Activated naive CD4-positive, alpha-beta T cell treated with anti-CD3 and anti-CD28 coated beads for 36 hours (primary cell): Measurements from ENCODE around the gene WBP4. TPM values are rescaled to one million over a fixed set of nuclear protein-coding genes. Genes with fewer than 3 reads are reported as not detected.
"Not testable (repeated sequence)": the region's sequence is repeated elsewhere in the genome, so short reads cannot be mapped to it uniquely, and the experiment has no call there.

Experiments
- CTCF ChIA-PET: fragments of 350-600 bp; sonication (Branson Sonifier 250); formaldehyde crosslinking; loops from one replicate; lab custom pipeline; 2021; ENCODE audit warnings: antibody characterized with exemption; lab: Charles Lee
- DNase-seq: peaks from one replicate; pipeline ENCODE4 v3.0.0-alpha.2; 2020
- H3K27ac Mint-ChIP-seq: one replicate; pipeline ENCODE4 v1.8.0; 2021; ENCODE audit warnings: mild to moderate bottlenecking, mixed read lengths
- H3K27me3 Mint-ChIP-seq: one replicate; pipeline ENCODE4 v1.8.0; 2021; ENCODE audit warnings: low read depth, mixed read lengths
- H3K36me3 Mint-ChIP-seq: one replicate; pipeline ENCODE4 v1.8.0; 2021; ENCODE audit warnings: low read depth, mixed read lengths
- H3K4me1 Mint-ChIP-seq: one replicate; pipeline ENCODE4 v1.8.0; 2021; ENCODE audit warnings: low read depth, mixed read lengths
- H3K4me3 Mint-ChIP-seq: one replicate; pipeline ENCODE4 v1.8.0; 2021; ENCODE audit warnings: mild to moderate bottlenecking, moderate library complexity, mixed read lengths
- H3K9me3 Mint-ChIP-seq: one replicate; pipeline ENCODE4 v1.8.0; 2021; ENCODE audit warnings: mixed read lengths
- intact Hi-C: fragments of 100-400 bp; cut with micrococcal nuclease; formaldehyde crosslinking; loops from one replicate; pipeline ENCODE4 v1.15.1; 2023
- total RNA-seq, 2 experiments: library from RNA; stranded (reverse); gene quantifications; one replicate each; pipeline ENCODE4 v1.2.3, GENCODE V29; 2021

WBP4 gene
- total RNA-seq, 2 experiments from 2014 or later, result 8.1 to 8.2 TPM

GRCh38 chr13:41026788-41027187, 34.5 kb upstream of the WBP4 start:
- CTCF ChIA-PET, result interaction anchor here (0.7 kb wide), 1 partner anchor 22 kb away, joined by 3 read pairs; no protein-coding TSS in a partner anchor
- intact Hi-C loops, result no loop called here
- peaks cover 26% of the 10 kb centered on the region for H3K4me1 Mint-ChIP-seq

GRCh38 chr13:41028051-41028450, 33.3 kb upstream of the WBP4 start:
- intact Hi-C loops, result no loop called here

More at GRCh38 chr13:41026788-41027187, 34.5 kb upstream of the WBP4 start:
- Mint-ChIP-seq H3K9me3 (no peaks in the 10 kb centered on the region), H3K36me3 (no peaks in the 10 kb centered on the region), H3K27me3 (no peaks in the 10 kb centered on the region), H3K4me3 (no peak overlapping the region), H3K27ac (no peak overlapping the region)
- DNase-seq, result no peak

GRCh38 chr13:41029629-41030028, 31.7 kb upstream of the WBP4 start:
- no peaks in the 10 kb centered on the region for H3K36me3 Mint-ChIP-seq
- no peaks in the 10 kb centered on the region for H3K27me3 Mint-ChIP-seq
- peak; percentile 56 for DNase-seq
- no peak overlapping the region for H3K27ac Mint-ChIP-seq
- peaks cover 26% of the 10 kb centered on the region for H3K4me1 Mint-ChIP-seq
- intact Hi-C loops, result loop anchor here (1.0 kb wide), 1 partner anchor 347 kb away; no protein-coding TSS in a partner anchor
- no peaks in the 10 kb centered on the region for H3K9me3 Mint-ChIP-seq
- no peak overlapping the region for H3K4me3 Mint-ChIP-seq
- CTCF ChIA-PET, result interaction anchor here (0.6 to 3.9 kb wide), 5 partner anchors 10 to 509 kb away, joined by 3 to 17 read pairs (median 3); partner anchors contain the start of gene ELF1

More at GRCh38 chr13:41028051-41028450, 33.3 kb upstream of the WBP4 start:
- peaks cover 26% of the 10 kb centered on the region for H3K4me1 Mint-ChIP-seq
- no peaks in the 10 kb centered on the region for H3K36me3 Mint-ChIP-seq
- H3K9me3 Mint-ChIP-seq, result no peaks in the 10 kb centered on the region
- DNase-seq, result no peak
- no peak overlapping the region for H3K4me3 Mint-ChIP-seq
- CTCF ChIA-PET, result interaction anchor here (1.0 to 3.9 kb wide), 2 partner anchors 8 to 26 kb away, joined by 3 to 17 read pairs; partner anchors contain the start of gene ELF1
- no peak overlapping the region for H3K27ac Mint-ChIP-seq
- H3K27me3 Mint-ChIP-seq, result no peaks in the 10 kb centered on the region

- no peaks in the 10 kb centered on the region for H3K27me3 Mint-ChIP-seq
- no peak for DNase-seq
- H3K9me3 Mint-ChIP-seq, result no peaks in the 10 kb centered on the region
- H3K27ac Mint-ChIP-seq, result no peak overlapping the region
- no peaks in the 10 kb centered on the region for H3K36me3 Mint-ChIP-seq
- intact Hi-C loops, result no loop called here
- H3K4me1 Mint-ChIP-seq, result peaks cover 24% of the 10 kb centered on the region
- H3K4me3 Mint-ChIP-seq, result no peak overlapping the region
- CTCF ChIA-PET, result interaction anchor here (1.4 kb wide), 1 partner anchor 21 kb away, joined by 7 read pairs; no protein-coding TSS in a partner anchor
Observed at GRCh38 chr13:41032691-41033376, 28.5 kb upstream of the WBP4 start.

DNA sequence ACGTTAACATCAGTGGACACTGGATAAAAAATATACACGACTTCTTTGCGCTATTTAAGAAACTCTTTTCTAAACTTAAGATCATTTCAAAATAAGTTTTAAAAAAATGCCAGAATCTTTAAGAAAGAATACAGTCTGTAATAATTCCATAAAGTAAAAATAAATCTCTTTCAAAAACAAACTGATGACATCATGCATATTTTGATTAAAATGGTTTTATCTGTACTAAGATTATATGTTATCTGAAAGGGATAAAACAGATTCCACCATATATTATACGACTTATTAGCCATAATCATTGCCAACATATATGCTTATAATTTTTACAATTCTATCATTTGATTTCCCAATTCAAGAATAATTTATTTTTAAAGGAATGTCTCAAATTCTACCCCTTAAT, 26.9 kb upstream of the WBP4 start:
- DNase-seq, result no peak
- intact Hi-C loops, result no loop called here
- H3K4me3 Mint-ChIP-seq, result no peak overlapping the region
- CTCF ChIA-PET, result interaction anchor here (1.4 kb wide), 1 partner anchor 20 kb away, joined by 7 read pairs; no protein-coding TSS in a partner anchor
- H3K9me3 Mint-ChIP-seq, result no peaks in the 10 kb centered on the region
- H3K36me3 Mint-ChIP-seq, result no peaks in the 10 kb centered on the region
- H3K27me3 Mint-ChIP-seq, result no peaks in the 10 kb centered on the region
- no peak overlapping the region for H3K27ac Mint-ChIP-seq
- peaks cover 23% of the 10 kb centered on the region for H3K4me1 Mint-ChIP-seq

- CTCF ChIA-PET, result no interaction called here
Observed at GRCh38 chr13:41034881-41035280, 26.4 kb upstream of the WBP4 start.

DNA sequence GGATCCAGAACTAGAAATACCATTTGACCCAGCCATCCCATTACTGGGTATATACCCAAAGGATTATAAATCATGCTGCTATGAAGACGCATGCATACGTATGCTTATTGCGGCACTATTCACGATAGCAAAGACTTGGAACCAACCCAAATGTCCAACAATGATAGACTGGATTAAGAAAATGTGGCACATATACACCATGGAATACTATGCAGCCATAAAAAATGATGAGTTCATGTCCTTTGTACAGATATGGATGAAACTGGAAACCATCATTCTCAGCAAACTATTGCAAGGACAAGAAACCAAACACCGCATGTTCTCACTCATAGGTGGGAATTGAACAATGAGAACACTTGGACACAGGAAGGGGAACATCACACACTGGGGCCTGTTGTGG, 24.8 kb upstream of the WBP4 start:
- peaks cover 23% of the 10 kb centered on the region for H3K4me1 Mint-ChIP-seq
- H3K36me3 Mint-ChIP-seq, H3K27me3 Mint-ChIP-seq, H3K27ac Mint-ChIP-seq, DNase-seq, intact Hi-C loops, H3K9me3 Mint-ChIP-seq, H3K4me3 Mint-ChIP-seq, CTCF ChIA-PET: not testable (repeated sequence)

More at GRCh38 chr13:41034881-41035280, 26.4 kb upstream of the WBP4 start:
- DNase-seq, result no peak
- Mint-ChIP-seq H3K4me1 (peaks cover 22% of the 10 kb centered on the region), H3K4me3 (no peak overlapping the region), H3K9me3 (no peaks in the 10 kb centered on the region), H3K27me3 (no peaks in the 10 kb centered on the region), H3K27ac (no peak overlapping the region), H3K36me3 (no peaks in the 10 kb centered on the region)
- intact Hi-C loops, result no loop called here

DNA sequence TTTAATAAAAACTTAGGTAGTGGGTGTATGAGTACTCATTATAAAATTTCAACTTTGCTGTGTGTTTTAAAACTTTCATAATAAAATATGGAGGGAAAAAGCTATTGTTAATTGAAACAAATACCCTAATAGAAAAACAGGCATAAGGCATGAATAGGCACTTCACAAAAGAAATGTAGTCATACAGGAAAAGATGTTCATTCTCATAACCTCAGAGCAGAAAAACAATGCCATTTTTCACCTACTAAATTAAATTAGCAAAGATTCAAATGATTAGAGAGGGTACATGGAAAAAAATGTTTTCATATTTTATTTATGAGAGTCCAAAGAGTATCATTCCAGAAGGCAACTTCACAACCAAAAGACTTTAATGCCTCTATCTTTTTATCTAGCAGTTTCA, 21.6 kb upstream of the WBP4 start:
- peaks cover 19% of the 10 kb centered on the region for H3K4me1 Mint-ChIP-seq
- H3K27ac Mint-ChIP-seq, result no peak overlapping the region
- H3K27me3 Mint-ChIP-seq, result no peaks in the 10 kb centered on the region
- CTCF ChIA-PET, result no interaction called here
- H3K4me3 Mint-ChIP-seq, result no peak overlapping the region
- intact Hi-C loops, result no loop called here
- no peak for DNase-seq
- peaks cover 3% of the 10 kb centered on the region for H3K9me3 Mint-ChIP-seq
- no peaks in the 10 kb centered on the region for H3K36me3 Mint-ChIP-seq

GRCh38 chr13:41040584-41041334, 20.6 kb upstream of the WBP4 start:
- no peaks in the 10 kb centered on the region for H3K36me3 Mint-ChIP-seq
- intact Hi-C loops, result no loop called here
- peaks cover 5% of the 10 kb centered on the region for H3K9me3 Mint-ChIP-seq
- H3K4me1 Mint-ChIP-seq, result peaks cover 13% of the 10 kb centered on the region
- H3K4me3 Mint-ChIP-seq, result no peak overlapping the region
- CTCF ChIA-PET, result interaction anchor here (0.6 kb wide), 1 partner anchor 66 kb away, joined by 3 read pairs; no protein-coding TSS in a partner anchor
- no peak overlapping the region for H3K27ac Mint-ChIP-seq
- no peaks in the 10 kb centered on the region for H3K27me3 Mint-ChIP-seq
- no peak for DNase-seq

DNA sequence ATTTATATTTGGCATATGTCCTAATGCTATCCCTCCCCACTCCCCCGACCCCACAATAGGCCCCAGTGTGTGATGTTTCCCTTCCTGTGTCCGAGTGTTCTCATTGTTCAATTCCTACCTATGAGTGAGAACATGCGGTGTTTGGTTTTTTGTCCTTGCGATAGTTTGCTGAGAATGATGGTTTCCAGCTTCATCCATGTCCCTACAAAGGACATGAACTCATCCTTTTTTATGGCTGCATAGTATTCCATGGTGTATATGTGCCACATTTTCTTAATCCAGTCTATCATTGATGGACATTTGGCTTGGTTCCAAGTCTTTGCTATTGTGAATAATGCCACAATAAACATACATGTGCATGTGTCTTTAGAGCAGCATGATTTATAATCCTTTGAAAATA, 18.9 kb upstream of the WBP4 start:
- H3K27me3 Mint-ChIP-seq, DNase-seq, H3K27ac Mint-ChIP-seq, CTCF ChIA-PET, H3K36me3 Mint-ChIP-seq, intact Hi-C loops, H3K4me3 Mint-ChIP-seq, H3K9me3 Mint-ChIP-seq: not testable (repeated sequence)
- peaks cover 13% of the 10 kb centered on the region for H3K4me1 Mint-ChIP-seq

- CTCF ChIA-PET, result interaction anchor here (0.8 to 1.1 kb wide), 3 partner anchors 11 to 172 kb away, joined by 3 read pairs; no protein-coding TSS in a partner anchor
- H3K27ac Mint-ChIP-seq, result no peak overlapping the region
- intact Hi-C loops, result no loop called here
- no peak for DNase-seq
- H3K27me3 Mint-ChIP-seq, result no peaks in the 10 kb centered on the region
- H3K4me1 Mint-ChIP-seq, result peaks cover 31% of the 10 kb centered on the region
- H3K4me3 Mint-ChIP-seq, result no peak overlapping the region
- peaks cover 2% of the 10 kb centered on the region for H3K9me3 Mint-ChIP-seq
- H3K36me3 Mint-ChIP-seq, result peaks cover 4% of the 10 kb centered on the region
Observed at GRCh38 chr13:41048640-41049039, 12.7 kb upstream of the WBP4 start.
